Fibroblast of mammary gland (primary cell): ENCODE results near the gene AHCTF1.

ENCODE experiments used
- DNase-seq: peaks from one replicate; pipeline ENCODE4 v3.0.0-alpha.2; 2010; ENCODE audit warnings: low read depth
- H3K4me3 ChIP-seq: 2 replicates; pipeline ENCODE4 v1.5.1; 2011; ENCODE audit warnings: low read depth, mild to moderate bottlenecking, low read length, moderate library complexity; ENCODE audit not compliant: control insufficient read depth
- TF ChIP-seq, protein P1 (sequence below): conservative IDR thresholded peaks from 2 replicates; pipeline ENCODE4 v1.5.1; 2011; ENCODE audit warnings: low read depth, low read length, inconsistent platforms; ENCODE audit not compliant: control insufficient read depth, insufficient read depth

The AHCTF1 gene

GRCh38 chr1:246811985-246812384 lies 119.8 kb downstream of the AHCTF1 start:
- no peak for DNase-seq
- H3K4me3 ChIP-seq, result no peak overlapping the region
- TF ChIP-seq, protein P1, sequence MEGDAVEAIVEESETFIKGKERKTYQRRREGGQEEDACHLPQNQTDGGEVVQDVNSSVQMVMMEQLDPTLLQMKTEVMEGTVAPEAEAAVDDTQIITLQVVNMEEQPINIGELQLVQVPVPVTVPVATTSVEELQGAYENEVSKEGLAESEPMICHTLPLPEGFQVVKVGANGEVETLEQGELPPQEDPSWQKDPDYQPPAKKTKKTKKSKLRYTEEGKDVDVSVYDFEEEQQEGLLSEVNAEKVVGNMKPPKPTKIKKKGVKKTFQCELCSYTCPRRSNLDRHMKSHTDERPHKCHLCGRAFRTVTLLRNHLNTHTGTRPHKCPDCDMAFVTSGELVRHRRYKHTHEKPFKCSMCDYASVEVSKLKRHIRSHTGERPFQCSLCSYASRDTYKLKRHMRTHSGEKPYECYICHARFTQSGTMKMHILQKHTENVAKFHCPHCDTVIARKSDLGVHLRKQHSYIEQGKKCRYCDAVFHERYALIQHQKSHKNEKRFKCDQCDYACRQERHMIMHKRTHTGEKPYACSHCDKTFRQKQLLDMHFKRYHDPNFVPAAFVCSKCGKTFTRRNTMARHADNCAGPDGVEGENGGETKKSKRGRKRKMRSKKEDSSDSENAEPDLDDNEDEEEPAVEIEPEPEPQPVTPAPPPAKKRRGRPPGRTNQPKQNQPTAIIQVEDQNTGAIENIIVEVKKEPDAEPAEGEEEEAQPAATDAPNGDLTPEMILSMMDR, result no peak

GRCh38 chr1:246809473-246809872 lies 122.3 kb downstream of the AHCTF1 start:
- H3K4me3 ChIP-seq, result no peak overlapping the region
- TF ChIP-seq, protein P1, result no peak
- DNase-seq, result no peak

DNA sequence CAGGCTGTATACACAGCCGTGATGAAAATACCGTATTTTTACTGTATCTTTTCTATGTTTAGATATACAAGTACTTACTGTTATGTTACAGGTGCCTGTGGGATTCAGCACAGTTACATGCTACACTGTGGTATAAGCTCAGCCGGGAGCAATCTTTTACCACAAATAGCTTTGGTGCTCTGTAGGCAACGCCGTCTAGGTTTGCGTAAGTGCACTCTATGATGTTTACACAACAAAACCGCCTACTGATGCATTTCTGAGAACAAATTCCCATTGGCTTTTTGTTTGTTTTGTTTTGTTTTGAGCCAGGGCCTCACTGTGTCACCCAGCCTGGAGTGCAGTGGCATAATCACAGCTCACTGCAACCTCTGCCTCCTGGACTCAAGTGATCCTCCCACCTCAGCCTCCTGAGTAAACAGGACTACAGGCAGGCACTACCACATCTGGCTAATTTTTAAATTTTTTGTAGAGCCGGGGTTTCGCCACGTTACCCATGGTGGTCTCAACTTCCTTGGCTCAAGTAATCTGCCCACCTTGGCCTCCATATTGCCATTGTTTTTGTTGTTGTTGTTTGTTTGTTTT lies 126.5 kb downstream of the AHCTF1 start:
- DNase-seq, result no peak
- TF ChIP-seq, protein P1, result no peak
- H3K4me3 ChIP-seq, result no peak overlapping the region

DNA sequence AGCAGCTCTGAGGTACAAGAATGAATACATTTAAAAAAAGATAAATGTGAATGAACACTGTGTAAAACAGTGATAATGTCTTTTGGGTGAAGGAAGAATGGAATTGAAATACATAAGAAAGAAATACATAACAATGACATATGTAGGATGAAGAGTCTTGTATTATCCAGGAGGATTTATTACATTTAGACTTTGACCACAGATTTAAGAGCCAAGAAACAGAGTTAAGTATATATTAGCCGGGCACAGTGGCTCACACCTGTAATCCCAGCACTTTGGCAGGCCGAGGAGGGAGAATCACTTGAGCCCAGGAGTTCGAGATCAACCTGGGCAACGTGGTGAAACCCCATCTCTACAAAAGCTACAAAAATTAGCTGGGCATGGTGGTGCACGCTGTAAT lies 127.9 kb downstream of the AHCTF1 start:
- no peak for DNase-seq

DNA sequence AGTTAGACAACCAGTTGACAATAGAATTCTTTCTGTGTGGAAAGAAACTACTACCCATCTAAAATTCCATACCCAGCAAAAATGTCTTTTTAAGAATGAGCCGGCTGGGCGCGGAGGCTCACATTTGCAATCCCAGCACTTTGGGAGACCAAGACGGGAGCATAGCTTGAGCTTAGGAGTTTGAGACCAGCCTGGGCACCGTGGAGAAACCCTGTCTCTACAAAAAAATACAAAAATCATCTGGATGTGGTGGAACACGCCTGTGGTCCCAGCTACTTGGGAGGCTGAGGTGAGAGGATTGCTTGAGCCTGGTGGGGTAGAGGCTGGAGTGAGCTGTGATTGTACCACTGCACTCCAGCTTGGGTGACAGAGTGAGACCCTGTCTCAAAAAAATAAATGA lies 128.4 kb downstream of the AHCTF1 start:
- no peak for DNase-seq
- TF ChIP-seq, protein P1, result no peak
- H3K4me3 ChIP-seq, result no peak overlapping the region

More for the DNA sequence above, 127.9 kb downstream of the AHCTF1 start:
- no peak overlapping the region for H3K4me3 ChIP-seq
- TF ChIP-seq, protein P1, result no peak

DNA sequence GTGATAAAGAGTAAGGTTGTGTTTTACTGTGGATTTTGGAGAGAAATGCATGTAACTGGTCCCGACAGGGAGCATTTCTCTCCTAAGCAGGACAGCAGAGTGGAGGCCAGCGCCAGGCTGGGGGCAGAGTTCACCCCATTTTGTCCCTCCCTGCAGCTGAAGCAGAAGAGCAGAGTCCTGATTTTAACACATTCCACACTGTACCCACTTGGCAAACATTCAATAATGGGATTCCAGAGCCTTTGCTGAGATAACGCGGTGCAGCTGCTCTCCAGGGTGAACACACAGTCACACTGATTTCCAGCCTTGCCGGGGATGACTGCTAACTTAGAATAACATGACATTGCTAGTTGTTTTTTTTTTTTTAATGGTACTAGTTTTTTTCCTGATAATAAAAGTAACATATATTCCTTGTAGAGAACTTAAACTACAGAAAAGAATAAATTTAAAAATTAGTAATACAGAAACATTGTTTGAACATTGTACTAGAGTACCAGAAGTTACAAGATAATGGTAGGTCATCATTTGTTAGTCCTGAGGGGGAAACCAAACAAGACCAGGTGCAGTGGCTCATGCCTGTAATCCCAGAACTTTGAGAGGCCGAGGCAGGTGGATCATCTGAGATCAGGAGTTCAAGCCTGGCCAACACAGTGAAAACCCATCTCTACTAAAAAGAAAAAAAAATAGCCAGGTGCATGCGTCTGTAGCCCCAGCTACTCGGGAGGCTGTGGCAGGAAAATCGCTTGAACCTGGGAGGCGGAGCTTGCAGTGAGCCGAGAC lies 130.3 kb downstream of the AHCTF1 start:
- no peak for DNase-seq
- TF ChIP-seq, protein P1, result no peak
- H3K4me3 ChIP-seq, result no peak overlapping the region
